ENCODE data around the gene ARID1A. TPM values are rescaled to one million over a fixed set of nuclear protein-coding genes. Genes with fewer than 3 reads are reported as not detected.

The ARID1A gene
- total RNA-seq, 2 experiments from 2014 or later, result 55.2 to 123 TPM

DNA sequence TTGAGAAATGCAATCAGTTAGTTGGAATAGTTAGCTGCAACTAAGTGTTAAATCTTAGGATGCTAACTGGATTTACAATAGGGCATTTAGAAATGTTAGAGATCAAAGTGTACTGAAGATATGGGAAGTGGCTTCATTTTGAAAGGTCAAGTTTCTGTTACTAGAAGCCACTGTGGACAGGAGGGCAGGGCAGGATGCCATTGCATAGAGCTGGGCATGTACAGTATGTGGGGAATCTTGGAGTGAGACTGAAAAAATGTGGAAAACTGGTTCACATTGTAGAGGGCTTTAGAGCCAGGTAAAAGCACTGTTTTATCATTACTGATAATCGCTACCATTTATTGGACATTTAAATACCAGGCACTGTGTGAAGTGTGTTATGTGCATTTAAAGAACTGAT is 31.0 kb downstream of the ARID1A start:
- intact Hi-C loops (cut with micrococcal nuclease; ENCODE audit: unreplicated experiment), result no loop called here
- H3K9me3 ChIP-seq (ENCODE audit: low read length), result no peaks in the 10 kb centered on the region
- no TSS peak for BruUV-seq (replicated peaks)
- no peak overlapping the region for H2AFZ ChIP-seq (ENCODE audit: low read length)
- H3K79me2 ChIP-seq (ENCODE audit: insufficient read depth, low read depth, low read length), result peaks cover 94% of the 10 kb centered on the region
- TF ChIP-seq, protein P1, sequence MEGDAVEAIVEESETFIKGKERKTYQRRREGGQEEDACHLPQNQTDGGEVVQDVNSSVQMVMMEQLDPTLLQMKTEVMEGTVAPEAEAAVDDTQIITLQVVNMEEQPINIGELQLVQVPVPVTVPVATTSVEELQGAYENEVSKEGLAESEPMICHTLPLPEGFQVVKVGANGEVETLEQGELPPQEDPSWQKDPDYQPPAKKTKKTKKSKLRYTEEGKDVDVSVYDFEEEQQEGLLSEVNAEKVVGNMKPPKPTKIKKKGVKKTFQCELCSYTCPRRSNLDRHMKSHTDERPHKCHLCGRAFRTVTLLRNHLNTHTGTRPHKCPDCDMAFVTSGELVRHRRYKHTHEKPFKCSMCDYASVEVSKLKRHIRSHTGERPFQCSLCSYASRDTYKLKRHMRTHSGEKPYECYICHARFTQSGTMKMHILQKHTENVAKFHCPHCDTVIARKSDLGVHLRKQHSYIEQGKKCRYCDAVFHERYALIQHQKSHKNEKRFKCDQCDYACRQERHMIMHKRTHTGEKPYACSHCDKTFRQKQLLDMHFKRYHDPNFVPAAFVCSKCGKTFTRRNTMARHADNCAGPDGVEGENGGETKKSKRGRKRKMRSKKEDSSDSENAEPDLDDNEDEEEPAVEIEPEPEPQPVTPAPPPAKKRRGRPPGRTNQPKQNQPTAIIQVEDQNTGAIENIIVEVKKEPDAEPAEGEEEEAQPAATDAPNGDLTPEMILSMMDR (conservative IDR thresholded peaks at IDR 0.05; ENCODE audit: low read length), result no peak
- no peak for TF ChIP-seq EZH2phosphoT487 (IDR thresholded peaks at IDR 0.05; ENCODE audit: borderline replicate concordance, low read depth, low read length)
- peaks cover 51% of the 10 kb centered on the region for H3K36me3 ChIP-seq (ENCODE audit: insufficient read depth, low read length)
- CTCF ChIA-PET (ENCODE audit: unreplicated experiment), result no interaction called here
- no peak for DNase-seq (ENCODE audit: low spot score)
- H3K4me2 ChIP-seq (ENCODE audit: low read length), result no peak overlapping the region
- H3K4me1 ChIP-seq (ENCODE audit: insufficient read depth, low read length, poor library complexity, severe bottlenecking), result peaks cover 36% of the 10 kb centered on the region
- no peak overlapping the region for H3K4me3 ChIP-seq (ENCODE audit: low read depth, low read length, poor library complexity, severe bottlenecking)
- no peak overlapping the region for H3K27ac ChIP-seq (ENCODE audit: low read depth, low read length, poor library complexity, severe bottlenecking)
- H3K9me2 ChIP-seq (ENCODE audit: insufficient read depth, low read length), result no peaks in the 10 kb centered on the region
- POLR2A ChIA-PET, result interaction anchor here (1.0 to 2.1 kb wide), 2 partner anchors 13 to 29 kb away, joined by 5 to 6 read pairs; no protein-coding TSS in a partner anchor
- H4K20me1 ChIP-seq (ENCODE audit: insufficient read depth, low read length), result peaks cover 39% of the 10 kb centered on the region

DNA sequence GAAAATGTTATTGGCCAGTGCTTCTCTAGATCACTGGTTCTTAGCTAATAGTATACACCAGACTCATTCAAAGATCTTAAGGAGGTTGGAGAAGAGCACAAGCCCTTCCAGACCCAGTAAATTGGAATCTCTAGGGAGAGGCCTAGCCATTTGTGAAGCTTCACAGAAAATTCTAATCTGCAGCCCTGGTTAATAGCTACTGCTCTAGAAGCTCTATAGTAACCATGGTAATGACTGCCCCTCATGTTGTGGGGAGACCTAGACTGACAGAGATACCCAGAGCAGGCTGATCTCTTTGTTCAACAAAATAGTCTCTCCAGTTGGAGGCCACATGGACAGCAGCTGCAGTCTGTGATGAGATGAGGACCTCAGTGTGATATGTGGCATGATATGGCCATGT is 31.7 kb downstream of the ARID1A start:
- BruUV-seq (replicated peaks), result no TSS peak
- TF ChIP-seq, protein P1 (conservative IDR thresholded peaks at IDR 0.05; ENCODE audit: low read length), result no peak
- no peak for TF ChIP-seq EZH2phosphoT487 (IDR thresholded peaks at IDR 0.05; ENCODE audit: borderline replicate concordance, low read depth, low read length)
- Histone ChIP-seq H2AFZ (ENCODE audit: low read length) (no peak overlapping the region), H4K20me1 (ENCODE audit: insufficient read depth, low read length) (peaks cover 38% of the 10 kb centered on the region), H3K9me2 (ENCODE audit: insufficient read depth, low read length) (no peaks in the 10 kb centered on the region), H3K27ac (ENCODE audit: low read depth, low read length, poor library complexity, severe bottlenecking) (no peak overlapping the region), H3K4me3 (ENCODE audit: low read depth, low read length, poor library complexity, severe bottlenecking) (no peak overlapping the region), H3K4me1 (ENCODE audit: insufficient read depth, low read length, poor library complexity, severe bottlenecking) (peaks cover 29% of the 10 kb centered on the region), H3K79me2 (ENCODE audit: insufficient read depth, low read depth, low read length) (peaks cover 87% of the 10 kb centered on the region), H3K9me3 (ENCODE audit: low read length) (no peaks in the 10 kb centered on the region), H3K36me3 (ENCODE audit: insufficient read depth, low read length) (peaks cover 58% of the 10 kb centered on the region), H3K4me2 (ENCODE audit: low read length) (no peak overlapping the region)
- no peak for DNase-seq (ENCODE audit: low spot score)
- POLR2A ChIA-PET, result interaction anchor here (0.6 to 3.4 kb wide), 7 partner anchors 12 to 1955 kb away, joined by 3 to 21 read pairs (median 5); no protein-coding TSS in a partner anchor
- CTCF ChIA-PET (ENCODE audit: unreplicated experiment), result interaction anchor here (0.9 kb wide), 1 partner anchor 14 kb away, joined by 3 read pairs; no protein-coding TSS in a partner anchor
- intact Hi-C loops (cut with micrococcal nuclease; ENCODE audit: unreplicated experiment), result no loop called here

DNA sequence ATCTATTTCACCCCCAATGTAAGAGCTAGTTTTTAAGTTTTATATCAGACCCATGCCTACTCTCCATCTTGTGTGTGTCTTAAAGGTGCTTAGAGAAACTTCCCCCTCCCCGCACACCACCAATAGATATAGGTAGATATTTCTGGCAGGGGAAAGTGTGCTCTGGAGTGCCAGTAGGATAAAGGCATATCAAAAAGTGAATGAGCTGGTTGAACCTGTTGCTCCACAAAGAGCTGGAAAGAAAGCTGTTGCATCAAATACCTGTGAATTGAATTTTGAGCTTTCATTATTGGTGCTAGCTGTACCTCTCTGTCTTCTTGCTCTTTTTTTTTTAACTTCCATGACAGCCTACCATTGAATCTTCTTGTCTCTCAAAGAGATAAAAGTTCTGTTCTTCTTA is 32.8 kb downstream of the ARID1A start:
- ChIA-PET CTCF (ENCODE audit: unreplicated experiment) (no interaction called here), POLR2A (interaction anchor here (0.6 to 3.4 kb wide), 6 partner anchors 12 to 476 kb away, joined by 3 to 21 read pairs (median 6); no protein-coding TSS in a partner anchor)
- Histone ChIP-seq H3K79me2 (ENCODE audit: insufficient read depth, low read depth, low read length) (peaks cover 81% of the 10 kb centered on the region), H2AFZ (ENCODE audit: low read length) (no peak overlapping the region), H3K27ac (ENCODE audit: low read depth, low read length, poor library complexity, severe bottlenecking) (no peak overlapping the region), H3K9me2 (ENCODE audit: insufficient read depth, low read length) (no peaks in the 10 kb centered on the region), H4K20me1 (ENCODE audit: insufficient read depth, low read length) (peaks cover 26% of the 10 kb centered on the region), H3K36me3 (ENCODE audit: insufficient read depth, low read length) (peaks cover 70% of the 10 kb centered on the region), H3K4me1 (ENCODE audit: insufficient read depth, low read length, poor library complexity, severe bottlenecking) (peaks cover 18% of the 10 kb centered on the region), H3K4me3 (ENCODE audit: low read depth, low read length, poor library complexity, severe bottlenecking) (no peak overlapping the region), H3K4me2 (ENCODE audit: low read length) (no peak overlapping the region), H3K9me3 (ENCODE audit: low read length) (no peaks in the 10 kb centered on the region)
- no peak for TF ChIP-seq EZH2phosphoT487 (IDR thresholded peaks at IDR 0.05; ENCODE audit: borderline replicate concordance, low read depth, low read length)
- TF ChIP-seq, protein P1 (conservative IDR thresholded peaks at IDR 0.05; ENCODE audit: low read length), result no peak
- no TSS peak for BruUV-seq (replicated peaks)
- intact Hi-C loops (cut with micrococcal nuclease; ENCODE audit: unreplicated experiment), result no loop called here
- no peak for DNase-seq (ENCODE audit: low spot score)

Data from OCI-LY7 (cell line).